Activated T-cell treated with anti-CD3 and anti-CD28 coated beads, Interleukin-2, amount 50 U/mL, for 48 hours (primary cell): ENCODE data around the gene NEK6.

ENCODE experiments used
- DNase-seq, 2 experiments: peaks; one replicate each; pipeline ENCODE4 v3.0.0-alpha.2; 2020

NEK6 gene

GRCh38 chr9:124386201-124386600 lies 128.5 kb downstream of the NEK6 start:
- DNase-seq: no peak

- DNase-seq: no peak
These were observed 130.7 kb downstream of the NEK6 start for GRCh38 chr9:124388275-124389048.

GRCh38 chr9:124389146-124389939 lies 131.6 kb downstream of the NEK6 start:
- no peak for DNase-seq

- no peak for DNase-seq
These were observed 133.3 kb downstream of the NEK6 start for GRCh38 chr9:124390794-124391658.

- no peak for DNase-seq
These were observed 134.6 kb downstream of the NEK6 start for GRCh38 chr9:124392254-124392870.

GRCh38 chr9:124392871-124393460 lies 135.2 kb downstream of the NEK6 start:
- DNase-seq: peak in 1 of 2 experiments; percentile 32

GRCh38 chr9:124394167-124394566 lies 136.4 kb downstream of the NEK6 start:
- no peak for DNase-seq

- no peak for DNase-seq
These were observed 136.8 kb downstream of the NEK6 start for GRCh38 chr9:124394596-124394995.

- DNase-seq: no peak
These were observed 138.1 kb downstream of the NEK6 start for GRCh38 chr9:124395826-124396225.

- no peak for DNase-seq
These were observed 140.6 kb downstream of the NEK6 start for GRCh38 chr9:124398191-124398935.

- no peak for DNase-seq
These were observed 141.7 kb downstream of the NEK6 start for GRCh38 chr9:124399323-124399967.

GRCh38 chr9:124399968-124400940 lies 142.5 kb downstream of the NEK6 start:
- DNase-seq: no peak
